Liver (tissue), 9 donors: ENCODE results near the gene NFIX. TPM values are rescaled to one million over a fixed set of nuclear protein-coding genes. Genes with fewer than 3 reads are reported as not detected.

ENCODE experiments used
- DNase-seq: peaks from one replicate; pipeline ENCODE4 v3.0.0-alpha.2; 2017; ENCODE audit warnings: low spot score
- H3K27ac ChIP-seq, 2 donors: one replicate each; pipeline ENCODE4 v1.7.0; 2013; ENCODE audit warnings: inconsistent platforms in 2 of 2, low read length in 2 of 2, control low read depth in 1 of 2, low read depth in 1 of 2, mild to moderate bottlenecking in 1 of 2
- H3K27me3 ChIP-seq, 4 donors: one replicate each; pipeline versions ENCODE4 v1.6.1 to v1.7.0; 2013; ENCODE audit warnings: low read length in 3 of 4, inconsistent platforms in 1 of 4, mild to moderate bottlenecking in 1 of 4, moderate library complexity in 1 of 4; ENCODE audit not compliant: control insufficient read depth in 4 of 4, insufficient read depth in 4 of 4
- H3K36me3 ChIP-seq, 4 donors: one replicate each; pipeline versions ENCODE4 v1.6.1 to v1.7.0; 2013; ENCODE audit warnings: low read length in 3 of 4, mild to moderate bottlenecking in 3 of 4, low read depth in 1 of 4, moderate library complexity in 1 of 4; ENCODE audit not compliant: control insufficient read depth in 4 of 4, insufficient read depth in 3 of 4
- H3K4me1 ChIP-seq, 4 donors: one replicate each; pipeline versions ENCODE4 v1.6.1 to v1.7.0; 2013; ENCODE audit warnings: low read length in 3 of 4, mild to moderate bottlenecking in 3 of 4, moderate library complexity in 1 of 4; ENCODE audit not compliant: control insufficient read depth in 4 of 4, insufficient read depth in 4 of 4
- H3K4me3 ChIP-seq, 3 donors: one replicate each; pipeline versions ENCODE4 v1.6.1 to v1.7.0; 2013; ENCODE audit warnings: low read length in 3 of 3, control low read depth in 1 of 3, low read depth in 1 of 3, mild to moderate bottlenecking in 1 of 3
- H3K9ac ChIP-seq, 2 donors: one replicate each; pipeline ENCODE4 v1.7.0; 2013; ENCODE audit warnings: low read length in 2 of 2, mild to moderate bottlenecking in 2 of 2, moderate library complexity in 2 of 2, control low read depth in 1 of 2, low read depth in 1 of 2
- H3K9me3 ChIP-seq, 4 donors: one replicate each; pipeline versions ENCODE4 v1.6.1 to v1.7.0; 2013; ENCODE audit warnings: low read length in 3 of 4; ENCODE audit not compliant: control insufficient read depth in 4 of 4
- FOXA2 ChIP-seq: IDR thresholded peaks from 2 replicates; pipeline ENCODE4 v1.6.1; 2016; ENCODE audit warnings: antibody characterized with exemption
- GABPA ChIP-seq, 2 donors: IDR thresholded peaks in 1 of 2; conservative IDR thresholded peaks in 1 of 2; 2 replicates each; pipeline ENCODE4 v1.6.1; 2016; ENCODE audit warnings: antibody characterized with exemption in 2 of 2, mild to moderate bottlenecking in 1 of 2, moderate library complexity in 1 of 2
- HNF4A ChIP-seq, 2 donors: conservative IDR thresholded peaks; 2 replicates each; pipeline ENCODE4 v1.6.1; 2016; ENCODE audit warnings: antibody characterized with exemption in 2 of 2, mild to moderate bottlenecking in 2 of 2
- HNF4G ChIP-seq: IDR thresholded peaks from 2 replicates; pipeline ENCODE4 v1.6.1; 2016; ENCODE audit warnings: antibody characterized with exemption
- JUND ChIP-seq, 2 donors: IDR thresholded peaks; 2 replicates each; pipeline ENCODE4 v1.6.1; 2016; ENCODE audit warnings: antibody characterized with exemption in 2 of 2
- NR2F2 ChIP-seq: IDR thresholded peaks from 2 replicates; pipeline ENCODE4 v1.6.1; 2016; ENCODE audit warnings: antibody characterized with exemption
- RXRA ChIP-seq, 2 donors: IDR thresholded peaks; 2 replicates each; pipeline ENCODE4 v1.6.1; 2017 to 2018; ENCODE audit warnings: antibody characterized with exemption in 2 of 2, mild to moderate bottlenecking in 1 of 2
- SP1 ChIP-seq: IDR thresholded peaks from 2 replicates; pipeline ENCODE4 v1.6.1; 2018; ENCODE audit warnings: antibody characterized with exemption, mild to moderate bottlenecking
- TAF1 ChIP-seq: conservative IDR thresholded peaks from 2 replicates; pipeline ENCODE4 v1.6.1; 2016; ENCODE audit warnings: antibody characterized with exemption, mild to moderate bottlenecking
- YY1 ChIP-seq: IDR thresholded peaks from 2 replicates; pipeline ENCODE4 v1.6.1; 2016; ENCODE audit warnings: antibody characterized with exemption, mild to moderate bottlenecking
- WGBS: extraction: QIAGEN DNeasy Blood & Tissue Kit; methylation state at CpG from one replicate; pipeline ENCODE4 v1.1.7; 2013; 5-methylcytosine and 5-hydroxymethylcytosine counted together
- polyA plus RNA-seq, 2 donors: library from polyadenylated mRNA; stranded (reverse) in 1 of 2; unstranded in 1 of 2; fragments of 200-250 nt in 1 of 2; fragments of >200 nt in 1 of 2; fragmentation: Nextera tagmentation in 1 of 2; extraction: Ambion mirVana in 1 of 2; gene quantifications; one replicate each; pipeline versions ENCODE4 v1.2.1 to v1.2.3, GENCODE V29; 2013 to 2015
- total RNA-seq, 2 donors: library from RNA; depleted of rRNA; stranded (reverse); fragments of >200 nt; gene quantifications; one replicate each; pipeline ENCODE4 v1.2.3, GENCODE V29; 2014
- TF ChIP-seq, protein P1 (sequence below): fragments of 150-350 bp; IDR thresholded peaks from 2 replicates; pipeline ENCODE4 v1.5.1; 2017; ENCODE audit warnings: improper control_type of control experiment, low read depth, low read length; ENCODE audit not compliant: missing input control
- TF ChIP-seq, protein P2 (sequence below): IDR thresholded peaks from 2 replicates; pipeline ENCODE4 v1.6.1; 2016; ENCODE audit warnings: antibody characterized with exemption
- TF ChIP-seq, protein P3 (sequence below): IDR thresholded peaks from 2 replicates; pipeline ENCODE4 v1.6.1; 2016; ENCODE audit warnings: antibody characterized with exemption, mild to moderate bottlenecking
- TF ChIP-seq, protein P4 (sequence below): IDR thresholded peaks from 2 replicates; pipeline ENCODE4 v1.6.1; 2016; ENCODE audit warnings: antibody characterized with exemption
- donor health status: healthy.
- donor health status: healthy.
- donor health status: healthy.
- donor health status: healthy.
- donor health status: healthy.

Gene NFIX
- total and polyA plus RNA-seq, 4 donors, result 3.3 to 18.4 (median 12.6) TPM

DNA sequence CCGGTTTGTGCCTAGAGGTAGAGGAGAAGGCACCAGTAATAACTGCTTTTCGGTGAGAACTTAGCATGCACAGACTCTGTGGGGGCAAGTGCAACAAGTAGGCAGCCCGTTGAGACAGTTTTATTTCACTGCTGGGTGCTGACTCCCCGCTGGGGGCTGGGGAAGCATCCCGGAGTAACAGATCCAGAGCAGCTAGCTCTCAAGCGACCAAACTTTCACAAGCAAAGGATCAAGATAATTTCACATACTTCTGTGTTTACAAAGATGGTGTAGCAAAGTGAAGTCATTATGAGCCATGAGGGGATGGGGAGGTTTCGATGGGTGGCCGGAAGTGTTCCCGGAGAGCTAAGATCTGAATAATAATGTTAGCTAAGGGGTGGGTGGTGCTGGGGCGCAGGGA is 125.5 kb downstream of the NFIX start:
- H3K36me3 ChIP-seq, result peaks cover 0 to 3% (median 0%) of the 10 kb centered on the region in 4 donors
- 84% methylated on average over 10 of the region's 10 CpGs for WGBS
- no peak overlapping the region for H3K9ac ChIP-seq
- no peak overlapping the region for H3K4me3 ChIP-seq
- H3K27ac ChIP-seq, result no peak overlapping the region
- no peak for TF ChIP-seq HNF4G
- TF ChIP-seq RXRA (IDR thresholded peaks at IDR 0.05), result no peak
- TF ChIP-seq HNF4A (conservative IDR thresholded peaks at IDR 0.05), result no peak
- TF ChIP-seq, protein P1, sequence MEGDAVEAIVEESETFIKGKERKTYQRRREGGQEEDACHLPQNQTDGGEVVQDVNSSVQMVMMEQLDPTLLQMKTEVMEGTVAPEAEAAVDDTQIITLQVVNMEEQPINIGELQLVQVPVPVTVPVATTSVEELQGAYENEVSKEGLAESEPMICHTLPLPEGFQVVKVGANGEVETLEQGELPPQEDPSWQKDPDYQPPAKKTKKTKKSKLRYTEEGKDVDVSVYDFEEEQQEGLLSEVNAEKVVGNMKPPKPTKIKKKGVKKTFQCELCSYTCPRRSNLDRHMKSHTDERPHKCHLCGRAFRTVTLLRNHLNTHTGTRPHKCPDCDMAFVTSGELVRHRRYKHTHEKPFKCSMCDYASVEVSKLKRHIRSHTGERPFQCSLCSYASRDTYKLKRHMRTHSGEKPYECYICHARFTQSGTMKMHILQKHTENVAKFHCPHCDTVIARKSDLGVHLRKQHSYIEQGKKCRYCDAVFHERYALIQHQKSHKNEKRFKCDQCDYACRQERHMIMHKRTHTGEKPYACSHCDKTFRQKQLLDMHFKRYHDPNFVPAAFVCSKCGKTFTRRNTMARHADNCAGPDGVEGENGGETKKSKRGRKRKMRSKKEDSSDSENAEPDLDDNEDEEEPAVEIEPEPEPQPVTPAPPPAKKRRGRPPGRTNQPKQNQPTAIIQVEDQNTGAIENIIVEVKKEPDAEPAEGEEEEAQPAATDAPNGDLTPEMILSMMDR, result no peak
- TF ChIP-seq, protein P2, sequence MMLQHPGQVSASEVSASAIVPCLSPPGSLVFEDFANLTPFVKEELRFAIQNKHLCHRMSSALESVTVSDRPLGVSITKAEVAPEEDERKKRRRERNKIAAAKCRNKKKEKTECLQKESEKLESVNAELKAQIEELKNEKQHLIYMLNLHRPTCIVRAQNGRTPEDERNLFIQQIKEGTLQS, result no peak
- TF ChIP-seq JUND (IDR thresholded peaks at IDR 0.05), result no peak
- no peak for TF ChIP-seq FOXA2
- no peak for TF ChIP-seq GABPA (IDR thresholded peaks at IDR 0.05 in 1 of 2, conservative IDR thresholded peaks at IDR 0.05 in 1 of 2)
- no peak for TF ChIP-seq YY1
- TF ChIP-seq TAF1, result no peak
- no peak for TF ChIP-seq NR2F2
- TF ChIP-seq SP1, result no peak
- TF ChIP-seq, protein P3, sequence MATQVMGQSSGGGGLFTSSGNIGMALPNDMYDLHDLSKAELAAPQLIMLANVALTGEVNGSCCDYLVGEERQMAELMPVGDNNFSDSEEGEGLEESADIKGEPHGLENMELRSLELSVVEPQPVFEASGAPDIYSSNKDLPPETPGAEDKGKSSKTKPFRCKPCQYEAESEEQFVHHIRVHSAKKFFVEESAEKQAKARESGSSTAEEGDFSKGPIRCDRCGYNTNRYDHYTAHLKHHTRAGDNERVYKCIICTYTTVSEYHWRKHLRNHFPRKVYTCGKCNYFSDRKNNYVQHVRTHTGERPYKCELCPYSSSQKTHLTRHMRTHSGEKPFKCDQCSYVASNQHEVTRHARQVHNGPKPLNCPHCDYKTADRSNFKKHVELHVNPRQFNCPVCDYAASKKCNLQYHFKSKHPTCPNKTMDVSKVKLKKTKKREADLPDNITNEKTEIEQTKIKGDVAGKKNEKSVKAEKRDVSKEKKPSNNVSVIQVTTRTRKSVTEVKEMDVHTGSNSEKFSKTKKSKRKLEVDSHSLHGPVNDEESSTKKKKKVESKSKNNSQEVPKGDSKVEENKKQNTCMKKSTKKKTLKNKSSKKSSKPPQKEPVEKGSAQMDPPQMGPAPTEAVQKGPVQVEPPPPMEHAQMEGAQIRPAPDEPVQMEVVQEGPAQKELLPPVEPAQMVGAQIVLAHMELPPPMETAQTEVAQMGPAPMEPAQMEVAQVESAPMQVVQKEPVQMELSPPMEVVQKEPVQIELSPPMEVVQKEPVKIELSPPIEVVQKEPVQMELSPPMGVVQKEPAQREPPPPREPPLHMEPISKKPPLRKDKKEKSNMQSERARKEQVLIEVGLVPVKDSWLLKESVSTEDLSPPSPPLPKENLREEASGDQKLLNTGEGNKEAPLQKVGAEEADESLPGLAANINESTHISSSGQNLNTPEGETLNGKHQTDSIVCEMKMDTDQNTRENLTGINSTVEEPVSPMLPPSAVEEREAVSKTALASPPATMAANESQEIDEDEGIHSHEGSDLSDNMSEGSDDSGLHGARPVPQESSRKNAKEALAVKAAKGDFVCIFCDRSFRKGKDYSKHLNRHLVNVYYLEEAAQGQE, result no peak
- TF ChIP-seq, protein P4, sequence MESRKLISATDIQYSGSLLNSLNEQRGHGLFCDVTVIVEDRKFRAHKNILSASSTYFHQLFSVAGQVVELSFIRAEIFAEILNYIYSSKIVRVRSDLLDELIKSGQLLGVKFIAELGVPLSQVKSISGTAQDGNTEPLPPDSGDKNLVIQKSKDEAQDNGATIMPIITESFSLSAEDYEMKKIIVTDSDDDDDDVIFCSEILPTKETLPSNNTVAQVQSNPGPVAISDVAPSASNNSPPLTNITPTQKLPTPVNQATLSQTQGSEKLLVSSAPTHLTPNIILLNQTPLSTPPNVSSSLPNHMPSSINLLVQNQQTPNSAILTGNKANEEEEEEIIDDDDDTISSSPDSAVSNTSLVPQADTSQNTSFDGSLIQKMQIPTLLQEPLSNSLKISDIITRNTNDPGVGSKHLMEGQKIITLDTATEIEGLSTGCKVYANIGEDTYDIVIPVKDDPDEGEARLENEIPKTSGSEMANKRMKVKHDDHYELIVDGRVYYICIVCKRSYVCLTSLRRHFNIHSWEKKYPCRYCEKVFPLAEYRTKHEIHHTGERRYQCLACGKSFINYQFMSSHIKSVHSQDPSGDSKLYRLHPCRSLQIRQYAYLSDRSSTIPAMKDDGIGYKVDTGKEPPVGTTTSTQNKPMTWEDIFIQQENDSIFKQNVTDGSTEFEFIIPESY, result no peak
- H3K27me3 ChIP-seq, result no peaks in the 10 kb centered on the region
- DNase-seq, result no peak
- peaks cover 11 to 35% (median 25%) of the 10 kb centered on the region in 4 donors for H3K4me1 ChIP-seq
- no peaks in the 10 kb centered on the region for H3K9me3 ChIP-seq

DNA sequence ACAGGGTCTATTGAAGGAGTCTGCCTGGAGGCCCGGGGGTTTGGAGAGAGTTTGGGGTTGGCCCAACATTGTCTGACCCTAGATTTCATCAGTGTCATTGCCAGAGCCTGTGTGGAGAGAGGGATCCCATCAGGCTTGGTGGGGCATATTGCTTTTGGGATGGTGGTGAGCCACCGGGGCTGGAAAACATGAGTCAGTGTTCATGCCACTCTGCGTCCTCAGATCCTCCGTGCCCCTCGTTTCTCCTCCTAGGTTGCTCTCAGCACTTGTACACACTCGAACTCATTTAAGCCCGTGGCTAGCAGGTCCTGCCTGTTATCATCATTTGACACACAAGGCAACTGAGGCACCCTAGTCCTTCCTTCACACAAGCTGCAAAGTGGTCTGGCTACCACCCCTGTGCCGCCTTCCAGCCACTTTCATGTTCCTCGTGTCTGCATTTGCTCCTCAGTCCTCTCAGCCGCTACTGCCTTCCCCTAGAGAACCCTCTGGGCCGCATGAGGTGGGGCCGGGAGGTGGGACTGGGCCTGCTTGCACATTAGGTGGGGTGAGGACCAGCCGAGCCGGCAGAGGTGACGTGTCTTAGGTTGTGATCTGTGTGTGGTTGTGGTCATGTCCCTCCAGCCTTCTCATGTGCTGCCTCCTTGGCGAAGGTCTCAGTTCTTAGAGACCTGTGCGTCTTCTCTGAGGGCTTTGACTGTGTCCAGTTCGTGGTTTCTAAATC is 126.4 kb downstream of the NFIX start:
- peaks cover 0 to 8% (median 0%) of the 10 kb centered on the region in 4 donors for H3K36me3 ChIP-seq
- no peak for DNase-seq
- no peak overlapping the region for H3K4me3 ChIP-seq
- H3K9me3 ChIP-seq, result no peaks in the 10 kb centered on the region
- H3K9ac ChIP-seq, result no peak overlapping the region
- no peak overlapping the region for H3K27ac ChIP-seq
- TF ChIP-seq, protein P3, result no peak
- no peak for TF ChIP-seq HNF4A (conservative IDR thresholded peaks at IDR 0.05)
- 85% methylated on average over 18 of the region's 18 CpGs for WGBS
- no peaks in the 10 kb centered on the region for H3K27me3 ChIP-seq
- H3K4me1 ChIP-seq, result peaks cover 10 to 30% (median 21%) of the 10 kb centered on the region in 4 donors
